Choroid plexus epithelial cell (primary cell): ENCODE data around the gene SPECC1L.

Experiments used
- DNase-seq: peaks from one replicate; pipeline ENCODE4 v3.0.0-alpha.2; 2010; ENCODE audit warnings: low read depth
- H3K4me3 ChIP-seq: 2 replicates; pipeline ENCODE4 v1.5.1; 2011; ENCODE audit warnings: low read depth, mild to moderate bottlenecking, control low read depth, low read length, moderate library complexity
- TF ChIP-seq, protein P1 (sequence below): conservative IDR thresholded peaks from 2 replicates; pipeline ENCODE4 v1.5.1; 2011; ENCODE audit warnings: low read depth, mild to moderate bottlenecking, control low read depth, inconsistent platforms, low read length, moderate library complexity

Gene SPECC1L

GRCh38 chr22:24436553-24436952 is 165.9 kb downstream of the SPECC1L start:
- H3K4me3 ChIP-seq, result no peak overlapping the region
- TF ChIP-seq, protein P1, sequence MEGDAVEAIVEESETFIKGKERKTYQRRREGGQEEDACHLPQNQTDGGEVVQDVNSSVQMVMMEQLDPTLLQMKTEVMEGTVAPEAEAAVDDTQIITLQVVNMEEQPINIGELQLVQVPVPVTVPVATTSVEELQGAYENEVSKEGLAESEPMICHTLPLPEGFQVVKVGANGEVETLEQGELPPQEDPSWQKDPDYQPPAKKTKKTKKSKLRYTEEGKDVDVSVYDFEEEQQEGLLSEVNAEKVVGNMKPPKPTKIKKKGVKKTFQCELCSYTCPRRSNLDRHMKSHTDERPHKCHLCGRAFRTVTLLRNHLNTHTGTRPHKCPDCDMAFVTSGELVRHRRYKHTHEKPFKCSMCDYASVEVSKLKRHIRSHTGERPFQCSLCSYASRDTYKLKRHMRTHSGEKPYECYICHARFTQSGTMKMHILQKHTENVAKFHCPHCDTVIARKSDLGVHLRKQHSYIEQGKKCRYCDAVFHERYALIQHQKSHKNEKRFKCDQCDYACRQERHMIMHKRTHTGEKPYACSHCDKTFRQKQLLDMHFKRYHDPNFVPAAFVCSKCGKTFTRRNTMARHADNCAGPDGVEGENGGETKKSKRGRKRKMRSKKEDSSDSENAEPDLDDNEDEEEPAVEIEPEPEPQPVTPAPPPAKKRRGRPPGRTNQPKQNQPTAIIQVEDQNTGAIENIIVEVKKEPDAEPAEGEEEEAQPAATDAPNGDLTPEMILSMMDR, result no peak
- DNase-seq, result no peak

DNA sequence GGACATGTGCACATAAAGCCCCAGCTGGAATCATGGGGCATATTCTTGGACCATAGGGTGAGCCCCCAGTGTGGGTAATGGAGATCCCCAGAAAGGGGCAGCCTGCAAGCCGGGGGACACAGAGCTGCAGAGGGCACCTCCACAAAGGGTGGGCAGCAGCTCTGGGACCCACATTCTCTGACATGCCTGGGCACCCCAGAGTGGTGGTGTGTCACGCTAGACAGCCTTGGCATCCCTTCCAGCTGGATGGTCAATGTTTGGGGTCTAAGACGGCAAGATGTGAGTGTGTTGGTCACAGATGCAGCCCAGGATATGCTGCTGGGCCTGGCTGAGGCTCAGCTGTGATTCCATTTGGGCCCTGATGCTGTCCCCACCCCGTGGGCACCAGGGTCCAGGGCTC is 166.5 kb downstream of the SPECC1L start:
- TF ChIP-seq, protein P1, result no peak
- no peak for DNase-seq
- no peak overlapping the region for H3K4me3 ChIP-seq

GRCh38 chr22:24437741-24438328 is 167.2 kb downstream of the SPECC1L start:
- TF ChIP-seq, protein P1, result peak; percentile 44
- DNase-seq, result no peak
- H3K4me3 ChIP-seq, result no peak overlapping the region

GRCh38 chr22:24440270-24440717 is 169.7 kb downstream of the SPECC1L start:
- H3K4me3 ChIP-seq, result no peak overlapping the region
- TF ChIP-seq, protein P1, result no peak
- DNase-seq, result no peak

DNA sequence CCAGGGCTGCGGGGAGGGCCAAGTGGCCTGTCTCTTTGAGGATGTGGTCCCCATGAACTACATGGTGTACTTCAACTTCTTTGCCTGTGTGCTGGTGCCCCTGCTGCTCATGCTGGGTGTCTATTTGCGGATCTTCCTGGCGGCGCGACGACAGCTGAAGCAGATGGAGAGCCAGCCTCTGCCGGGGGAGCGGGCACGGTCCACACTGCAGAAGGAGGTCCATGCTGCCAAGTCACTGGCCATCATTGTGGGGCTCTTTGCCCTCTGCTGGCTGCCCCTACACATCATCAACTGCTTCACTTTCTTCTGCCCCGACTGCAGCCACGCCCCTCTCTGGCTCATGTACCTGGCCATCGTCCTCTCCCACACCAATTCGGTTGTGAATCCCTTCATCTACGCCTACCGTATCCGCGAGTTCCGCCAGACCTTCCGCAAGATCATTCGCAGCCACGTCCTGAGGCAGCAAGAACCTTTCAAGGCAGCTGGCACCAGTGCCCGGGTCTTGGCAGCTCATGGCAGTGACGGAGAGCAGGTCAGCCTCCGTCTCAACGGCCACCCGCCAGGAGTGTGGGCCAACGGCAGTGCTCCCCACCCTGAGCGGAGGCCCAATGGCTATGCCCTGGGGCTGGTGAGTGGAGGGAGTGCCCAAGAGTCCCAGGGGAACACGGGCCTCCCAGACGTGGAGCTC is 170.2 kb downstream of the SPECC1L start:
- H3K4me3 ChIP-seq, result no peak overlapping the region
- TF ChIP-seq, protein P1, result no peak
- no peak for DNase-seq

DNA sequence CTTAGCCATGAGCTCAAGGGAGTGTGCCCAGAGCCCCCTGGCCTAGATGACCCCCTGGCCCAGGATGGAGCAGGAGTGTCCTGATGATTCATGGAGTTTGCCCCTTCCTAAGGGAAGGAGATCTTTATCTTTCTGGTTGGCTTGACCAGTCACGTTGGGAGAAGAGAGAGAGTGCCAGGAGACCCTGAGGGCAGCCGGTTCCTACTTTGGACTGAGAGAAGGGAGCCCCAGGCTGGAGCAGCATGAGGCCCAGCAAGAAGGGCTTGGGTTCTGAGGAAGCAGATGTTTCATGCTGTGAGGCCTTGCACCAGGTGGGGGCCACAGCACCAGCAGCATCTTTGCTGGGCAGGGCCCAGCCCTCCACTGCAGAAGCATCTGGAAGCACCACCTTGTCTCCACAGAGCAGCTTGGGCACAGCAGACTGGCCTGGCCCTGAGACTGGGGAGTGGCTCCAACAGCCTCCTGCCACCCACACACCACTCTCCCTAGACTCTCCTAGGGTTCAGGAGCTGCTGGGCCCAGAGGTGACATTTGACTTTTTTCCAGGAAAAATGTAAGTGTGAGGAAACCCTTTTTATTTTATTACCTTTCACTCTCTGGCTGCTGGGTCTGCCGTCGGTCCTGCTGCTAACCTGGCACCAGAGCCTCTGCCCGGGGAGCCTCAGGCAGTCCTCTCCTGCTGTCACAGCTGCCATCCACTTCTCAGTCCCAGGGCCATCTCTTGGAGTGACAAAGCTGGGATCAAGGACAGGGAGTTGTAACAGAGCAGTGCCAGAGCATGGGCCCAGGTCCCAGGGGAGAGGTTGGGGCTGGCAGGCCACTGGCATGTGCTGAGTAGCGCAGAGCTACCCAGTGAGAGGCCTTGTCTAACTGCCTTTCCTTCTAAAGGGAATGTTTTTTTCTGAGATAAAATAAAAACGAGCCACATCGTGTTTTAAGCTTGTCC is 171.0 kb downstream of the SPECC1L start:
- TF ChIP-seq, protein P1, result no peak
- H3K4me3 ChIP-seq, result no peak overlapping the region
- no peak for DNase-seq
